GM12872 (cell line): ENCODE data around the gene ACTN2.

ENCODE experiments used
- TF ChIP-seq, protein P1 (sequence below): IDR thresholded peaks from 3 replicates; pipeline ENCODE4 v1.5.1; 2011; ENCODE audit warnings: low read depth, mild to moderate bottlenecking, low read length, moderate library complexity; ENCODE audit not compliant: insufficient read depth

The ACTN2 gene

DNA sequence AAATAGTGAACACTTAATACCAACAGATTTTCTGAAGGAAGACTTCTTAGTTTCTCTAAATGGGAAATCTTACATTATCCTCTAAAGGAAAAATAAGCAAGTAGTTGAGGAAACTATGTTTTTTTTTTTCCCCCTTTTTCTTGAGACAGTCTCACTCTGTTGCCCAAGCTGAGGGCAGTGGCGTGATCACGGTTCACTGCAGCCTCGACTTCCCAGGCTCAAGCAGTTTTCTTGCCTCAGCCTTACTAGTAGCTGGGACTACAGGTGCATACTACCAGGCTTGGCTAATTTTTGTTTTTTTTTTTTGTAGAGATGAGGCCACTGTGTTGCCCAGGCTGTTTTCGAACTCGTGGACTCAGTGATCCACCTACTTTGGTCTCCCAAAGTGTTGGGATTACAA, 112.7 kb downstream of the ACTN2 start:
- TF ChIP-seq, protein P1, sequence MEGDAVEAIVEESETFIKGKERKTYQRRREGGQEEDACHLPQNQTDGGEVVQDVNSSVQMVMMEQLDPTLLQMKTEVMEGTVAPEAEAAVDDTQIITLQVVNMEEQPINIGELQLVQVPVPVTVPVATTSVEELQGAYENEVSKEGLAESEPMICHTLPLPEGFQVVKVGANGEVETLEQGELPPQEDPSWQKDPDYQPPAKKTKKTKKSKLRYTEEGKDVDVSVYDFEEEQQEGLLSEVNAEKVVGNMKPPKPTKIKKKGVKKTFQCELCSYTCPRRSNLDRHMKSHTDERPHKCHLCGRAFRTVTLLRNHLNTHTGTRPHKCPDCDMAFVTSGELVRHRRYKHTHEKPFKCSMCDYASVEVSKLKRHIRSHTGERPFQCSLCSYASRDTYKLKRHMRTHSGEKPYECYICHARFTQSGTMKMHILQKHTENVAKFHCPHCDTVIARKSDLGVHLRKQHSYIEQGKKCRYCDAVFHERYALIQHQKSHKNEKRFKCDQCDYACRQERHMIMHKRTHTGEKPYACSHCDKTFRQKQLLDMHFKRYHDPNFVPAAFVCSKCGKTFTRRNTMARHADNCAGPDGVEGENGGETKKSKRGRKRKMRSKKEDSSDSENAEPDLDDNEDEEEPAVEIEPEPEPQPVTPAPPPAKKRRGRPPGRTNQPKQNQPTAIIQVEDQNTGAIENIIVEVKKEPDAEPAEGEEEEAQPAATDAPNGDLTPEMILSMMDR = no peak

DNA sequence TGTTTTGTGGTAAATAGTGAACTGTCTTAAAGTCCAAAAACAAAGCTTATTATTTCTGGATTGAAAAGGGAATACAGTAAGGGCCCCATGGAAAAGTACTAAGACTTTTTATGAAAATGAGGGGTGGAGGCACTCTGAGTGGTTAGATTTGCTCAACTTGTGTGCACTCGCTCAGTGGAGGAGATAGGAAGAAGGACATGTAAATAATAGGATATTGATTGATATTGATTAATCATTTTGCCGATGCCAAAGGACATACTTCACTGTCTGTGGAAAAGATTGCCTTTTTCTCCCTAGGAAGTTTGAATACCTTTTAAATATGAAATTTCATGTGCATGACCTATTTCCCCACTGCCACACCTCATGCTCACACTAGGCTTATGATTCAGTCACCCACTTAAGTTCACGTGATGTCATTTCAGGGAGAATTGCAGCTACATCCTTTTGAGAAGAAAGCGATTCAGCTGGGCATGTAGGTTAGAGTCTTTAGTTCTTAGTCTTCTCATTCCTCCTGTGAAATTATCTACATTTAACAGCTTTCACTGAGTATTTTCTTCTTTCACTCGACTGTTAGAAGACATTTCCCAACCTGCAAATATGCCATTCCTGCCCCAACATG, 113.8 kb downstream of the ACTN2 start:
- TF ChIP-seq, protein P1 = no peak

DNA sequence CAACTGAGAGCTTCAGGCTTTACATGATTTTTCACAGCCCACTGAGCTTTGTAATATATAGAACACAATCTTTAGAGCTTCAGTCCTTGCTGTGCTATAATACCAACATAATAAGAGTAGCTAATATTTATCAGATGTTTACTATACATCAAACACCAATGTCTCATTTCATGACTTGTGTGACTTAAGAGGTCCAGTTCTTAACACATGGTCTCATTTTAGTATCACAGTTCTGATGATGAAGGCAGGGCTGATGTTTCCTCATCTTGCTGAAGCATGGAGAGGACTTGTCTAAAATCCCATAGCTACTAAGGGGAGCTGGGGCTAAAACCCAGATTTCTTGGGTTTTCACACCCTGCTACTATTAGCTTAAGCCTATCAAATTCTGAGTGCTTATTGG, 114.3 kb downstream of the ACTN2 start:
- TF ChIP-seq, protein P1 = no peak

DNA sequence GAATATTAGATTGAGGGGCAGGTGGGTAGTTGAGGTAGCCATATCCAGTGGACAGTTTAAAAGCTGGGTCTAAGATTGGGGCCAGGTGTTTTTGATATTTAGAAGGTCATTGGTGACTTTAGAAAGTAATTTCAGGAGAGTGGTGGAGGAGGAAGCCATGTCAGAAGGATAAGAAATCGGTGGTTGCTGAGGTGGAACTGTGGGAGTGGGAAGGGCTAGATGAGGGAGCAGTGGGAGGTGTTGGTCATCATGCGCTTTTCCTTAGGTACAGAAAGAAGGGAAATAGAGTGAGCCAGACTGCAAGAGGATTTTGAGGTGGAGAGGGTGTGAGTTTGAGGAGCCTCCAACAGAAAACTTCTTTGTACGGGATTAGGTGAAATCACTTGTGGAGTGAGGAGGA, 116.0 kb downstream of the ACTN2 start:
- TF ChIP-seq, protein P1 = no peak

DNA sequence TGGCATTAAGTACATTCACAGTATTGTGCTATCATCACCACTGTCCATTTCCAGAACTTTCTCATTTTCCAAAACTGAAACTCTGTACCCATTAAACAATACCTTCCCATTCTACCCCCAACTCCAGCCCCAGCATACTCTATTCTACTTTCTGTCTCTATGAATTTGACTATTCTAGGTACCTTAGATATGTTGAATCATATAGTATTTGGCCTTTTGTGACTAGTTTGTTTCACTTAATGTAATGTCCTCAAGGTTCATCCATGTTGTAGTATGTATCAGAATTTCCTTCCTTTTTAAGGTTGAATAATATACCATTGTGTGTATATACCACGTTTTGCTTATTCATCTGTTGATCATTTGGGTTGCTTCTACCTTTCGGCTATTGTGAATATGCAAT, 120.3 kb downstream of the ACTN2 start:
- TF ChIP-seq, protein P1 = no peak

DNA sequence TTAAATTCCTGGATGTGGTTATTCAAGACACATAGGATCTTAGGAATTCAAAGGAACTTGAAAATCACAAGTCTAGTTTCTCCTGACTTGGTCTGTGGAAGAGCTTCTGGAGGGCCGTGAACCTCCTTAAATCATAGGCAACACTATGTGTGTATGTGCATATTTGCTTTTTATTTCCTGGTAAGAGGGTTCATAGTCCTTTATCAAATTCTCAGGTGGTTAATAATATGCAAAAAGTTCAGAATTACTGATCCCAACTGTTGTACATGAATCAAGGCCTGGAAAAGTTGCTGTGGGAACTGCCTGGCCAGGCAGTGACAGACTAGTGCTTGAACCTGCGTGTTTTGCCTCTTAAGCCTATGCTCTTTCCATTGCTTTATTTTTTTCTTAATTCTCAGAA, 121.7 kb downstream of the ACTN2 start:
- TF ChIP-seq, protein P1 = no peak

DNA sequence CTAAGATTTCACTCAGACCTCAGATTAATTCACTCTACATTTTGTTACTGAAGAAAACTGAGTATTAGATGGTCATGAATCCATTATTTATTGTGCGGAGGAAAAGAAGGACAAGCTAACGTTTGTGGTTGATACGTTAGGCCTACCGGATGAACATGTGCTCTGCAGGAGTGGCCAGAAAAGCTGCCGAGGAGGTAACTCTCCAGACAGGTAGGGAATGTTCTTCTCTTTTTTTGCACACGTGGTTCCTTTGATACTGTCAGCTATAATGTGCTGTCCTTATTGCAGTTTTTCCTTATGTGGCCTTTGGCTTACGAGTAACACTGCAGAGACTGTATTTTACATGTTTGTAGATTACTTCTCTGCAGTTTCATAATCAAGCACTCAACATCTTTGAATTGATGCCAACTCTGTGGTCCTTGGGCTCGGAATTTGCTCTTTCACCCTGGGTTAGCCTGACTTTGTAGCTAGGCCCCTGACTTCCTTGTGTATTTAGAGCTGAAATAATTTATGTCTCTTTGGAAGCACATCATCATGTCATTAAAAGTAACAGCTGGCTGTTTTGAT, 122.3 kb downstream of the ACTN2 start:
- TF ChIP-seq, protein P1 = no peak
